ENCODE measurements around the gene OVOL1. TPM values are rescaled to one million over a fixed set of nuclear protein-coding genes. Genes with fewer than 3 reads are reported as not detected.

OVOL1 gene
- total RNA-seq, 4 donors from 2014 or later: 14.9 to 33.2 (median 29.8) TPM

GRCh38 chr11:65778431-65778900 is 8.4 kb upstream of the OVOL1 start:
- Histone ChIP-seq H3K4me3 (no peak overlapping the region), H3K27me3 (no peaks in the 10 kb centered on the region), H3K9me3 (no peaks in the 10 kb centered on the region), H3K36me3 (peaks cover 0 to 22% (median 0%) of the 10 kb centered on the region in 3 donors), H3K27ac (no peak overlapping the region), H3K4me1 (peaks cover 0 to 19% (median 11%) of the 10 kb centered on the region in 4 donors)
- DNase-seq: peak in 2 of 3 donors; percentile 13 to 45
- TF ChIP-seq CTCF (IDR thresholded peaks at IDR 0.05) (no peak), POLR2A (IDR thresholded peaks at IDR 0.05) (no peak)

GRCh38 chr11:65778901-65779668 is 7.8 kb upstream of the OVOL1 start:
- peak in 1 of 3 donors; percentile 8 for DNase-seq
- TF ChIP-seq CTCF (IDR thresholded peaks at IDR 0.05) (no peak), POLR2A (IDR thresholded peaks at IDR 0.05) (no peak)
- Histone ChIP-seq H3K27ac (no peak overlapping the region), H3K4me3 (peak overlapping the region; percentile 86 to 96 (median 94)), H3K27me3 (no peaks in the 10 kb centered on the region), H3K36me3 (peaks cover 0 to 22% (median 0%) of the 10 kb centered on the region in 3 donors), H3K4me1 (peaks cover 0 to 19% (median 11%) of the 10 kb centered on the region in 4 donors), H3K9me3 (no peaks in the 10 kb centered on the region)

GRCh38 chr11:65779669-65779918 is 7.3 kb upstream of the OVOL1 start:
- H3K27me3 ChIP-seq: no peaks in the 10 kb centered on the region
- peaks cover 0 to 19% (median 11%) of the 10 kb centered on the region in 4 donors for H3K4me1 ChIP-seq
- peak overlapping the region; percentile 86 to 96 (median 94) for H3K4me3 ChIP-seq
- TF ChIP-seq POLR2A (IDR thresholded peaks at IDR 0.05): no peak
- no peak for TF ChIP-seq CTCF (IDR thresholded peaks at IDR 0.05)
- H3K36me3 ChIP-seq: peaks cover 0 to 22% (median 0%) of the 10 kb centered on the region in 3 donors
- DNase-seq: no peak
- H3K27ac ChIP-seq: peak overlapping the region in 3 of 4 donors; percentile 88 to 92 (median 90)
- no peaks in the 10 kb centered on the region for H3K9me3 ChIP-seq

- Histone ChIP-seq H3K9me3 (no peaks in the 10 kb centered on the region), H3K4me1 (peaks cover 0 to 19% (median 11%) of the 10 kb centered on the region in 4 donors), H3K4me3 (peak overlapping the region; percentile 86 to 96 (median 94)), H3K36me3 (peaks cover 0 to 22% (median 0%) of the 10 kb centered on the region in 3 donors), H3K27ac (peak overlapping the region; percentile 88 to 92 (median 91)), H3K27me3 (no peaks in the 10 kb centered on the region)
- DNase-seq: peak; percentile 69 to 92 (median 89)
- TF ChIP-seq POLR2A (IDR thresholded peaks at IDR 0.05) (peak in 1 of 2 donors; percentile 55), CTCF (IDR thresholded peaks at IDR 0.05) (peak; percentile 97 to 100 (median 99))
These were observed 6.7 kb upstream of the OVOL1 start for GRCh38 chr11:65779919-65780769.

- H3K36me3 ChIP-seq: peaks cover 0 to 22% (median 0%) of the 10 kb centered on the region in 3 donors
- H3K9me3 ChIP-seq: no peaks in the 10 kb centered on the region
- TF ChIP-seq POLR2A (IDR thresholded peaks at IDR 0.05) (peak in 1 of 2 donors; percentile 49), CTCF (IDR thresholded peaks at IDR 0.05) (no peak)
- peak; percentile 78 to 90 (median 87) for DNase-seq
- no peaks in the 10 kb centered on the region for H3K27me3 ChIP-seq
- peak within 1 kb of the TSS; percentile 88 to 92 (median 91) for H3K27ac ChIP-seq
- H3K4me3 ChIP-seq: peak within 1 kb of the TSS; percentile 86 to 96 (median 94)
- H3K4me1 ChIP-seq: peaks cover 0 to 19% (median 11%) of the 10 kb centered on the region in 4 donors
These were observed 6.1 kb upstream of the OVOL1 start, which contains the start of gene AP5B1 for GRCh38 chr11:65780770-65781151. Gene AP5B1 (minus strand): TSS chr11:65780976. CDS start chr11:65780591, 385 bp downstream.

All from Peyer's patch (tissue), 4 donors.